ENCODE results near the gene COX6B2. TPM values are rescaled to one million over a fixed set of nuclear protein-coding genes. Genes with fewer than 3 reads are reported as not detected.
A peak's percentile ranks its signal among the peaks of the same experiment; 100 is the strongest.

Gene COX6B2
- total RNA-seq, 1 donor = 0.27 TPM

GRCh38 chr19:55383279-55384130 lies 29.0 kb upstream of the COX6B2 start:
- peak; percentile 33 to 72 (median 71) for DNase-seq (ENCODE audit: low read depth in 2 of 3, low spot score in 2 of 3)

DNA sequence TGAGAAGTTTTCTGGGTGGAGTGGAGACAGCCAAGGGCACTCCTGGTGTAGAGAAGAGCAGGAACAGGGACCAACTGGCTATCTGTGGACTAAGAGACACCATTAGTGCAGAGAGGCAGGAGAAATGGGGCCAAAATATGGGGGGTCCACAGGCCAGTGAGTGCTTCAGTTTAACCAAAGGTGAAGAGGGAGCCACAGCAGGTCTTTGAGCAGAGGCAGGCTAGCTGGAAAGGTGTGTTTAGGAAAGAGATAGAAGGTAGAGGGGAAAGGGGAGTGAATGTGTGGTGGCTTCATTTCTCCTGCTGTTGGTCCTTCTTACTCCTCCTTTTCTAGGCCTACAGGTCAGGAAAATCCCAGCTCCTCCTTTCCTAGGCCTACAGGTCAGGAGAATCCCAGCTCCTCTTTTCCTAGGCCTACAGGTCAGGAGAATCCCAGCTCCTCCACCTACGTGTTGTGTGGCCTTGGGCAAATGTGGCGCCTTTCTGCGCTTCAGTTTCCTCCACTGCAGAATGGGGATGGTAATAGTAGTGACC lies 28.1 kb upstream of the COX6B2 start:
- DNase-seq (ENCODE audit: low read depth in 2 of 3, low spot score in 2 of 3) = no peak

- DNase-seq (ENCODE audit: low read depth in 2 of 3, low spot score in 2 of 3) = no peak
These were observed 27.5 kb upstream of the COX6B2 start for GRCh38 chr19:55382013-55382412.

DNA sequence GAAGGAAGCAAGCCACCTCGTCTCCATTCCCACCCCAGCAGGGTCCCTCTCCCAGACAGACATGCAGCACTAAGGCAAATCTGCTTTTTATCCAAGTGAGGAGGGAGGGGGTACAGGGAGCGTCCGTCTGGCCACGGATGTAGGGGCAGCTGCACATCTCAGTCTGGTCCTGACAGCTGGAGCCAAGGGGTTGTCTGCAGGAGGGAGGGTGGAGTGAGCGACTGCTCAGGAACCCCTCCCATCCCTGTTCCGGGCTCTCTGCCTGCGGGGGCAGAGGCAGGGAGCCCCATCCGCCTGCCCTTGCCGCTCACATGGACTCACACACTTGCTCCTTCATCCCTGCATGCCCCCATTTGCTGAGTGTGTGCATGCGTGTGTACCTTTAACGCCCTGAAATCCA lies 24.7 kb upstream of the COX6B2 start:
- DNase-seq (ENCODE audit: low read depth in 2 of 3, low spot score in 2 of 3) = no peak

GRCh38 chr19:55377356-55378131 lies 23.0 kb upstream of the COX6B2 start:
- no peak for DNase-seq (ENCODE audit: low read depth in 2 of 3, low spot score in 2 of 3)

DNA sequence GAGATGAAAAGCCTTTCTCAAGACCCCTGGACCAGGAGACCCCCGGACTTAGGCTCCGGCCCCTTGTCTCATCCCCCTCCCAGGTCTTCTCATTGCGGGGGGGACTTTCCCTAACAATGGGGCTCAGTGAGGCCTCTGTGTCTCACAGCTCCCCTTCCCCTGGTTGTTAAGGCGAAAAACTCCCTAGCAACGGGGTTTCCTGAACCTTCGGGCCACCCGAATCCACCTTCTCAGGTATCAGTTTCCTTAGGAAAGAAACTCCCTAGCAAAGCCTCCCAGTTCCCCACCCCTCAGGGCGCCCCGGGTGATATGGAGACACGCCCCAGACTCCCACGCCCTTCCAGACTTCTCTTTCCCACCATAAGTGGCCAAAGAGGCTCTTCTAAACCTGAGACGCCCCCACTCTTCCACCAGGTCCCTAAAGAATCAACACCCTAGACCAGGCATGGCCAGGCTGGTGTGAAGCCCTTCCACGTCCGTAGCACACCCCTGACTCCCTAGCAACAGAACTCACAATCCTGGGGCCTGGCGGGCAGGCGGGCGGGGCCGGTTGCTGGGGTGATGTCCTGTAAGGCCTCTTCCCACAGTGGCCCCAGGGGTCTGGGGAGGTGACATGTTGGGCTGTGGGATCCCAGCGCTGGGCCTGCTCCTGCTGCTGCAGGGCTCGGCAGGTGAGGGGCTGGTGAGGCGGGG lies 21.9 kb upstream of the COX6B2 start, which contains the start of gene TMEM190:
Gene TMEM190 (plus strand): TSS at position 586 of the 693 bp plus-strand sequence. CDS start 28 bp downstream, at position 614.
- DNase-seq (ENCODE audit: low read depth in 2 of 3, low spot score in 2 of 3) = no peak

DNA sequence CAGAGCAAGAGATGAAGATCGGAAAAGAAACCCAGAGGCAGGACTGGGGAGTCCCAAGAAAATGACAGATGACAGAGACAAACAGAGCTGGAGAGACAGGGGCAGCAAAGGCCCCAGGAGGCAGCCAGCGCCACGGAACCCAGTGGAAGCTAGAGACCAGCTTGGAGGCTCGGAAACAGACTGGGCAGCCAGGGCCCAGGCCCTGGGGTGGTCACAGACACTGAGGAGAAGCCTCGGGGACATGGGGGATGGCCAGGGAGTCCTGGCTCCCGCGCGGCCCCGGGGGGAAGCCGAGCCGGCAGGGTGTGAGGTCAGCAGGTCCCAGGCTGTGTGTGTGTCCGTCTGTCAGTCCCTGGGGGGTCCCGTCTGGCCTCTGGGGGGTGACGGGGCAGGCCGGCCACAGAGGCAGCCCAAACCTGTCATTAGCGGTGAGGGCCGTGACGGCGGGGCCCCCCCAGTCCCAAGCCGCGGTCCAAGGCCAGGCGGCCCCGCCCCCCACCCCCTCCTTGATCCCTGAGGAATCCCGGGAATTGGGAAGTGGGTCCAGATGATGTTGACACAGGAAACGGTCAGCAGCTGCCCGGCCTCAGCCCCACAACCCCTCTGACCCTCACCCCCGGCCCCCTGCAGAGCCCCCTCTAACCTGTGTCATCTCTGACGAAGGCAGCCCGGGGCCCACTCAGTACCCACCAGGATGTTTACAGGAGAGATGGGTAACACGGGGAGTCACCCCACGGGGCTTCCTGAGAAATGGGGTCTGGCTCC lies 19.7 kb upstream of the COX6B2 start:
- DNase-seq (ENCODE audit: low read depth in 2 of 3, low spot score in 2 of 3) = no peak

DNA sequence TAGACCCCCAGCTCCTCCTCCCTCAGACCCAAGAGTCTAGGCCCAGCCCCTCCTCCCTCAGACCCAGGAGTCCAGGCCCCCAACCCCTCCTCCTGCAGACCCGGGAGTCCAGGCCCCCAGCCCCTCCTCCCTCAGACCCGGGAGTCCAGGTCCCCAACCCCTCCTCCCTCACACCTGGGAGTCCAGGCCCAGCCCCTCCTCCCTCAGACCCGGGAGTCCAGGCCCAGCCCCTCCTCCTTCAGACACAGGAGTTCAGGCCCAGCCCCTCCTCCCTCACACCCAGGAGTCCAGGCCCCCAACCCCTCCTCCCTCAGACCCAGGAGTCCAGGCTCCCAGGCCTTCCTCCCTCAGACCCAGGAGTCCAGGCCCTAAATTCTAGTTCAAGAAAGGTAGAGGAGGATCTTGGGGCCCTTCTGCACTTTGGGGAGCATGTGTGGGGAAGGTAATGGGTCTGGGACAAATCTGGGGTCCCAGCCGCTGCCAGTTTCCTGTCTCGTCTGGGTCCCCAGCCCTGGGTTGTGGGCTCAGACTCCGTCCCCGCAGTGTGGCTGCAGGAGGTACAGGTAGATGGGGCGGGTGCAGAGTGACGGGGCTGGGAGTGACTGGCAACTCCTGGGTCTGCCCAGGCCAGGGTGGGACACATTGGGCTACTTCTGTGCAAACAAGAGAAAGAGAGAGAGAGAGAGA lies 18.9 kb upstream of the COX6B2 start:
- no peak for DNase-seq (ENCODE audit: low read depth in 2 of 3, low spot score in 2 of 3)

DNA sequence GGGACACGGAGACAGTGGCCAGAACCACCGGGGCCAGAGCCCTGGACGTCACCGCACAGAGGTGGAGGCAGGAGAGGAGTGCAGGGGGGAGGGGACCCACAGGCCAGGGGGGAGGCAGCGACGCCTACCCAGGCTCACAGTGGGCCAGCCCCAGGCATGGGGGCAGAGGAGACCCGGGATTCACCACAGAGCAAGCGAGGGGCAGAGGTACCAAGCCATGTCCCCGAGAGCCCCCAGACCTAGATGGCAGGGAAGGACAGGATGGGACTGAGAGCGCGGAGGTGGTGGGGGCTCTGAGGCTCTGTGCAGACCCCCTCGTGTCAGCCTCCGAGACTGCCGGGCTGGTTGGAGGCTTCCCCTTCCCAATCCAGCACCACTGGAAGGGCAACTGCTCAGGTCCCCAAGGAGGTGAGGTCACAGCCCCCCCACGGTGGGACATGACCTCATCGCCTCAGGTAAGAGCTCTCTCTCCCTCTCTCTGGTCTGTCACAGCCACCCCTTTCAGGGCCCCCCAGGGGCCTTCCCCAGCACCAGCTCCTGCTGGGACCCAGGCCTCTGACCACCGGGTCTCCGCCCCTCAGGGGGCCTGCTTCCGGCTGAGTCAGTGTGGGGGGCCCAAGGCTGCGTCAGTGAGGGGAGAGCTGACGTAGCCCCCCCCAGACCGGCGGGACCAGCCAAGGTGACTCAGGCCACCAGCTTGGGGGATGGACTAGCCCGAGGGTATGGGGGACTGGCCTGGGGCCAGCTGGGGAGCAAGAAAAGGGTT lies 18.0 kb upstream of the COX6B2 start:
- DNase-seq (ENCODE audit: low read depth in 2 of 3, low spot score in 2 of 3) = peak in 2 of 3 donors; percentile 66 to 83

GRCh38 chr19:55370305-55370988 lies 15.9 kb upstream of the COX6B2 start, which contains the start of gene IL11:
TSS of gene IL11 (minus strand) at chr19:55370463. CDS start at chr19:55370310, 153 bp downstream.
- DNase-seq (ENCODE audit: low read depth in 2 of 3, low spot score in 2 of 3) = no peak

DNA sequence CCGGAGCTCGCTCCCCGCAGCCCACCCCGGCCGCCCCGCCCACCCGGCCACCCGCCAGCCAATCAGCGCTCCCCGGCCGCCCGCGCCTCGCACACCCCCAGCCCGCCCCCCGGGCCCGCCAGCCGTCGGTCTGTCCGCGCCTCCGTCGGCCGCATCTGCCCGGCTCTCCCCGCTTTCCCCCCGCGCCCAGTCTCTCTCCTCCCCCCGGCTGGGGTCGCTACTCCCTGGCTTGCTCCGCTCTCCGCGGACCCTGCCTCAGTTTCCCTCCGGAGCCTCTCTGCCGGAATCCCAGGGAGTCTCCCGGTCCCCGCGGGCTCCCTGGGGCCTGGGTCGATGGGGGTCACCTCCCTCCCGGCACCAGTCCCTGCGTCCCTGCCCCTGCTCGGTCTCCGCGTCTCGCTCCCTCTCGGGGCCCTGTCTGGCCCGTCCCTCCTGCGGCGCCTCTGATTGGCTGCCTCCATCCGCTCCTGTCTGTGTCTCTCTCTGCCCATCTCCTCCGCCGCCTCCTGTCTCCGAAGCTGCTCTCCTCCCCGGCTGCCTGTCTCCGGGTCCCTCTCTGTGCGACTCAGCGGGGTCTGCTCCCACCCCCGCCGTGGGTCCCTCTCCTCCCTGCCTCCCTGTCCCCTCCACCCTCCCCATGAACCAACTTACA lies 15.3 kb upstream of the COX6B2 start:
- no peak for DNase-seq (ENCODE audit: low read depth in 2 of 3, low spot score in 2 of 3)

- no peak for DNase-seq (ENCODE audit: low read depth in 2 of 3, low spot score in 2 of 3)
These were observed 14.4 kb upstream of the COX6B2 start for GRCh38 chr19:55368701-55369563.

GRCh38 chr19:55368106-55368505 lies 13.6 kb upstream of the COX6B2 start:
- no peak for DNase-seq (ENCODE audit: low read depth in 2 of 3, low spot score in 2 of 3)

GRCh38 chr19:55366790-55367189 lies 12.3 kb upstream of the COX6B2 start:
- DNase-seq (ENCODE audit: low read depth in 2 of 3, low spot score in 2 of 3) = no peak

- DNase-seq (ENCODE audit: low read depth in 2 of 3, low spot score in 2 of 3) = no peak
These were observed 11.4 kb upstream of the COX6B2 start for GRCh38 chr19:55365964-55366363.

GRCh38 chr19:55365245-55365644 lies 10.7 kb upstream of the COX6B2 start:
- no peak for DNase-seq (ENCODE audit: low read depth in 2 of 3, low spot score in 2 of 3)
